A549 (cell line): ENCODE measurements around the gene STAT4. TPM values are rescaled to one million over a fixed set of nuclear protein-coding genes. Genes with fewer than 3 reads are reported as not detected.
A peak's percentile ranks its signal among the peaks of the same experiment; 100 is the strongest.

Experiments used
- ATAC-seq, 2 experiments: fragments of 200-7000 bp in 1 of 2; fragments of >200 bp in 1 of 2; cut with Nextera tagmentation in 1 of 2; cut with Tn5 transposase in 1 of 2; 3 replicates each; pipeline versions ENCODE4 v1.8.0 to v1.9.1; 2018 to 2020; ENCODE audit warnings: mild to moderate bottlenecking in 1 of 2, moderate library complexity in 1 of 2
- CTCF ChIA-PET: fragments of 300-600 bp; sonication (Branson Sonifier 250); formaldehyde crosslinking; extraction: SDS; loops from one replicate; lab custom pipeline; 2021; ENCODE audit warnings: antibody characterized with exemption, inconsistent platforms; lab: Yijun Ruan, JAX
- POLR2A ChIA-PET: fragments of 350-600 bp; formaldehyde crosslinking; extraction: SDS; loops from one replicate; lab custom pipeline; 2021; ENCODE audit warnings: antibody characterized with exemption, inconsistent platforms; lab: Yijun Ruan, JAX
- DNase-seq, 2 experiments: peaks; one replicate each; pipeline versions ENCODE4 v3.0.0 to v3.0.0-alpha.2; 2011 to 2016; ENCODE audit warnings: low read depth in 1 of 2, low spot score in 1 of 2
- FAIRE-seq: peaks from 2 replicates; lab custom pipeline; 2011; peaks lifted over from hg19 to GRCh38; lab: Jason Lieb, UNC
- H3K27ac ChIP-seq, 2 experiments: fragments of >200 bp; sonication (Bioruptor Twin); formaldehyde crosslinking; 3 replicates each; pipeline ENCODE4 v1.5.1; 2016 to 2017
- H3K4me1 ChIP-seq: fragments of >200 bp; sonication (Bioruptor Twin); formaldehyde crosslinking; 3 replicates; pipeline ENCODE4 v1.6.1; 2016
- H3K4me2 ChIP-seq: fragments of >200 bp; sonication (Bioruptor Twin); formaldehyde crosslinking; 3 replicates; pipeline ENCODE4 v1.6.1; 2016
- H3K4me3 ChIP-seq: fragments of >200 bp; sonication (Bioruptor Twin); formaldehyde crosslinking; 3 replicates; pipeline ENCODE4 v1.5.1; 2016
- H3K9me3 ChIP-seq: fragments of >200 bp; sonication (Bioruptor Twin); formaldehyde crosslinking; 3 replicates; pipeline ENCODE4 v1.6.1; 2016
- CHD2 ChIP-seq: fragments of 150-350 bp; IDR thresholded peaks from 2 replicates; pipeline ENCODE4 v1.6.1; 2014; ENCODE audit warnings: low read length; ENCODE audit not compliant: partially characterized antibody
- EP300 ChIP-seq, 2 experiments: fragments of >200 bp; sonication (Bioruptor Twin); formaldehyde crosslinking; IDR thresholded peaks; 2 replicates in 1 of 2; 3 replicates in 1 of 2; pipeline ENCODE4 v1.6.1; 2016 to 2017
- HDAC2 ChIP-seq: fragments of 200-600 bp; sonication (generic); IDR thresholded peaks from 2 replicates; pipeline ENCODE4 v1.6.1; 2016
- HOXB5 ChIP-seq: fragments of 250-450 bp; sonication (Bioruptor Pico); IDR thresholded peaks from 2 replicates; pipeline ENCODE4 v1.5.0; 2020; ENCODE audit warnings: mild to moderate bottlenecking, moderate library complexity
- JUN ChIP-seq, 2 experiments: fragments of >200 bp; sonication (Bioruptor Twin); formaldehyde crosslinking; IDR thresholded peaks; 2 replicates in 1 of 2; 3 replicates in 1 of 2; pipeline ENCODE4 v1.6.1; 2016 to 2017
- MAFK ChIP-seq: fragments of 450-650 bp; IDR thresholded peaks from 2 replicates; pipeline ENCODE4 v1.6.1; 2014; ENCODE audit not compliant: partially characterized antibody
- NFE2L2 ChIP-seq: fragments of 150-350 bp; conservative IDR thresholded peaks from 2 replicates; pipeline ENCODE4 v1.6.1; 2014; ENCODE audit warnings: low read length
- PHF8 ChIP-seq: fragments of 200-600 bp; sonication (generic); IDR thresholded peaks from 2 replicates; pipeline ENCODE4 v1.6.1; 2016; ENCODE audit warnings: low read depth, mild to moderate bottlenecking, antibody characterized with exemption, moderate library complexity, borderline replicate concordance
- POLR2AphosphoS2 ChIP-seq: conservative IDR thresholded peaks from 2 replicates; pipeline ENCODE4 v1.6.1; 2012; ENCODE audit warnings: low read length, improper control_type of control experiment, inconsistent platforms
- RAD21 ChIP-seq, 2 experiments: fragments of >200 bp in 1 of 2; sonication (Bioruptor Twin) in 1 of 2; formaldehyde crosslinking in 1 of 2; IDR thresholded peaks in 1 of 2; conservative IDR thresholded peaks in 1 of 2; 2 replicates in 1 of 2; 3 replicates in 1 of 2; pipeline ENCODE4 v1.6.1; 2012 to 2018; ENCODE audit warnings: inconsistent platforms in 1 of 2
- RARB ChIP-seq: fragments of 250-450 bp; sonication (Bioruptor Pico); IDR thresholded peaks from 2 replicates; pipeline ENCODE4 v1.8.0; 2021; ENCODE audit warnings: mild to moderate bottlenecking, moderate library complexity
- RFX5 ChIP-seq: fragments of 450-650 bp; IDR thresholded peaks from 2 replicates; pipeline ENCODE4 v1.7.1; 2014; ENCODE audit warnings: antibody characterized with exemption, mild to moderate bottlenecking, moderate library complexity
- RNF2 ChIP-seq: fragments of 200-600 bp; sonication (generic); IDR thresholded peaks from 2 replicates; pipeline ENCODE4 v1.6.1; 2016; ENCODE audit warnings: low read depth, mild to moderate bottlenecking, antibody characterized with exemption, moderate library complexity, borderline replicate concordance
- SREBF2 ChIP-seq: fragments of 450-650 bp; IDR thresholded peaks from 2 replicates; pipeline ENCODE4 v1.6.1; 2014; ENCODE audit warnings: mild to moderate bottlenecking, moderate library complexity
- ZC3H11A ChIP-seq: fragments of 450-650 bp; IDR thresholded peaks from 2 replicates; pipeline ENCODE4 v1.6.1; 2014; ENCODE audit warnings: antibody characterized with exemption, mild to moderate bottlenecking
- ZFP36 ChIP-seq: fragments of 450-650 bp; IDR thresholded peaks from 2 replicates; pipeline ENCODE4 v1.6.1; 2014; ENCODE audit warnings: borderline replicate concordance; ENCODE audit not compliant: partially characterized antibody
- ZSCAN20 ChIP-seq: fragments of 250-450 bp; sonication (Bioruptor Pico); IDR thresholded peaks from 2 replicates; pipeline ENCODE4 v1.8.0; 2022; ENCODE audit warnings: mild to moderate bottlenecking, moderate library complexity
- WGBS: methylation state at CpG from one replicate; pipeline ENCODE4 v1.1.6; 2017; ENCODE audit errors: missing lambda C conversion rate; 5-methylcytosine and 5-hydroxymethylcytosine counted together
- polyA plus RNA-seq, 4 experiments: library from polyadenylated mRNA; depleted of rRNA in 3 of 4; stranded (reverse); fragments of >200 nt; fragmentation: RNase III in 1 of 4; extraction: RNeasy Plus Mini Kit Qiagen cat#74134 plus additional on column Dnase treatment in 1 of 4; gene quantifications; 2 replicates in 3 of 4; 3 replicates in 1 of 4; pipeline ENCODE4 v1.2.3, GENCODE V29; 2011 to 2017
- TF ChIP-seq, protein P1 (sequence below): fragments of 200-600 bp; sonication (generic); IDR thresholded peaks from 2 replicates; pipeline ENCODE4 v1.6.1; 2016; ENCODE audit warnings: antibody characterized with exemption, mild to moderate bottlenecking, moderate library complexity
- TF ChIP-seq, protein P2 (sequence below): IDR thresholded peaks from 2 replicates; pipeline ENCODE4 v1.6.1; 2012
- TF ChIP-seq, protein P3 (sequence below): fragments of 150-350 bp; IDR thresholded peaks from 2 replicates; pipeline ENCODE4 v1.6.1; 2014; ENCODE audit warnings: low read depth, mild to moderate bottlenecking, low read length

The STAT4 gene
- polyA plus RNA-seq, 2 of the 4 experiments (the other 2 are of a cell fraction): 11.6 to 34.4 TPM

DNA sequence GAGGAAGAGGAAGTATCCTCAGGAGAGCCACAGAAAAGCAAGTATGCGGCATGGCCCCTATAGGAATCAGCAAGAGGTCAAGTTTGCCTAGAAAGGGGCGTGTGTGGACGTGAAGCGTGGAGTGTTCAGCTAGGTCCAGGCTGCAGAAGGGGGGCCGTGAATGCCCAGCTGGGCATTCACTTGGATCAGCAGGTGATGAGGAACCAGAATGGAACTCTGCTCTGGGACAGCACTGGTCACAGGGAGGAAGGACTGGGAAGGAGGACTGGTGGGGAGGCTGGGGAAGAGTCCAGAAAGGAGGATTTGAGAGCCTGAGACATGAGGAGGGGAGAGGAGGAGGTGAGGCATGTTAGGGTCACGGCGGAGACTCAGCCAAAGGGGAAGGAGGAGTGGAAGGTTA, 156.6 kb downstream of the STAT4 start:
- Histone ChIP-seq H3K27ac (no peak overlapping the region), H3K9me3 (no peaks in the 10 kb centered on the region), H3K4me3 (no peak overlapping the region), H3K4me1 (no peaks in the 10 kb centered on the region), H3K4me2 (no peak overlapping the region)
- no peak for DNase-seq
- ChIA-PET CTCF (interaction anchor here (0.8 to 1.5 kb wide), 3 partner anchors 10 to 161 kb away, joined by 3 to 4 read pairs (median 4); no protein-coding TSS in a partner anchor), POLR2A (no interaction called here)
- FAIRE-seq: no peak
- no peak for ATAC-seq
- no peak for TF ChIP-seq ZFP36
- no peak for TF ChIP-seq ZC3H11A
- no peak for TF ChIP-seq ZSCAN20
- no peak for TF ChIP-seq CHD2
- TF ChIP-seq JUN (IDR thresholded peaks at IDR 0.05): no peak
- no peak for TF ChIP-seq RAD21 (conservative IDR thresholded peaks at IDR 0.05 in 1 of 2, IDR thresholded peaks at IDR 0.05 in 1 of 2)
- no peak for TF ChIP-seq RNF2
- no peak for TF ChIP-seq PHF8
- TF ChIP-seq SREBF2: no peak
- TF ChIP-seq, protein P1, sequence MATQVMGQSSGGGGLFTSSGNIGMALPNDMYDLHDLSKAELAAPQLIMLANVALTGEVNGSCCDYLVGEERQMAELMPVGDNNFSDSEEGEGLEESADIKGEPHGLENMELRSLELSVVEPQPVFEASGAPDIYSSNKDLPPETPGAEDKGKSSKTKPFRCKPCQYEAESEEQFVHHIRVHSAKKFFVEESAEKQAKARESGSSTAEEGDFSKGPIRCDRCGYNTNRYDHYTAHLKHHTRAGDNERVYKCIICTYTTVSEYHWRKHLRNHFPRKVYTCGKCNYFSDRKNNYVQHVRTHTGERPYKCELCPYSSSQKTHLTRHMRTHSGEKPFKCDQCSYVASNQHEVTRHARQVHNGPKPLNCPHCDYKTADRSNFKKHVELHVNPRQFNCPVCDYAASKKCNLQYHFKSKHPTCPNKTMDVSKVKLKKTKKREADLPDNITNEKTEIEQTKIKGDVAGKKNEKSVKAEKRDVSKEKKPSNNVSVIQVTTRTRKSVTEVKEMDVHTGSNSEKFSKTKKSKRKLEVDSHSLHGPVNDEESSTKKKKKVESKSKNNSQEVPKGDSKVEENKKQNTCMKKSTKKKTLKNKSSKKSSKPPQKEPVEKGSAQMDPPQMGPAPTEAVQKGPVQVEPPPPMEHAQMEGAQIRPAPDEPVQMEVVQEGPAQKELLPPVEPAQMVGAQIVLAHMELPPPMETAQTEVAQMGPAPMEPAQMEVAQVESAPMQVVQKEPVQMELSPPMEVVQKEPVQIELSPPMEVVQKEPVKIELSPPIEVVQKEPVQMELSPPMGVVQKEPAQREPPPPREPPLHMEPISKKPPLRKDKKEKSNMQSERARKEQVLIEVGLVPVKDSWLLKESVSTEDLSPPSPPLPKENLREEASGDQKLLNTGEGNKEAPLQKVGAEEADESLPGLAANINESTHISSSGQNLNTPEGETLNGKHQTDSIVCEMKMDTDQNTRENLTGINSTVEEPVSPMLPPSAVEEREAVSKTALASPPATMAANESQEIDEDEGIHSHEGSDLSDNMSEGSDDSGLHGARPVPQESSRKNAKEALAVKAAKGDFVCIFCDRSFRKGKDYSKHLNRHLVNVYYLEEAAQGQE: no peak
- TF ChIP-seq HOXB5 (CRISPR knock-in tag): no peak
- TF ChIP-seq, protein P2, sequence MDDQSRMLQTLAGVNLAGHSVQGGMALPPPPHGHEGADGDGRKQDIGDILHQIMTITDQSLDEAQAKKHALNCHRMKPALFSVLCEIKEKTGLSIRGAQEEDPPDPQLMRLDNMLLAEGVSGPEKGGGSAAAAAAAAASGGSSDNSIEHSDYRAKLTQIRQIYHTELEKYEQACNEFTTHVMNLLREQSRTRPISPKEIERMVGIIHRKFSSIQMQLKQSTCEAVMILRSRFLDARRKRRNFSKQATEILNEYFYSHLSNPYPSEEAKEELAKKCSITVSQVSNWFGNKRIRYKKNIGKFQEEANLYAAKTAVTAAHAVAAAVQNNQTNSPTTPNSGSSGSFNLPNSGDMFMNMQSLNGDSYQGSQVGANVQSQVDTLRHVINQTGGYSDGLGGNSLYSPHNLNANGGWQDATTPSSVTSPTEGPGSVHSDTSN: no peak
- 93% methylated on average over 7 of the region's 7 CpGs for WGBS

DNA sequence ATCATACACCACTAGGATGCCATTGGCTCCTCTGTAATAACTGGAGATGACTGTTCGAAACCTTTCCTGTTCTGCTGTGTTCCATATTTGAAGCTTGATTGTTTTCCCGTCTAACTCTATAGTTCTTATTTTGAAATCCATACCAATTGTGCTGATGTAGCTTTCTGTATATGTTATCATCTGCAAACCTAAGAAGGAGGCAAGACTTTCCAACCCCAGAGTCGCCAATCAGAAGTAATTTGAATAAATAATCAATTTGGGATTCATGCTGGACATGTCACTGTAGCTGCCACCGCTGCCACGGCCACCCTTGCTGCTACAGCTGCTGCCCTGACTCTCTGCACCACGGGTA, 157.5 kb downstream of the STAT4 start:
- Histone ChIP-seq H3K4me3 (no peak overlapping the region), H3K9me3 (no peaks in the 10 kb centered on the region)
- TF ChIP-seq EP300 (IDR thresholded peaks at IDR 0.05) (no peak), MAFK (peak; percentile 56)
- TF ChIP-seq, all 56 proteins: peak for 1
- H3K27ac ChIP-seq: no peak overlapping the region
- ATAC-seq (no peak), FAIRE-seq (no peak), DNase-seq (no peak)
- H3K4me1 ChIP-seq: no peaks in the 10 kb centered on the region
- 93% methylated on average over 6 of the region's 6 CpGs for WGBS
- no peak overlapping the region for H3K4me2 ChIP-seq
- ChIA-PET CTCF (interaction anchor here (1.3 to 1.5 kb wide), 2 partner anchors 29 to 162 kb away, joined by 4 read pairs; no protein-coding TSS in a partner anchor), POLR2A (no interaction called here)

DNA sequence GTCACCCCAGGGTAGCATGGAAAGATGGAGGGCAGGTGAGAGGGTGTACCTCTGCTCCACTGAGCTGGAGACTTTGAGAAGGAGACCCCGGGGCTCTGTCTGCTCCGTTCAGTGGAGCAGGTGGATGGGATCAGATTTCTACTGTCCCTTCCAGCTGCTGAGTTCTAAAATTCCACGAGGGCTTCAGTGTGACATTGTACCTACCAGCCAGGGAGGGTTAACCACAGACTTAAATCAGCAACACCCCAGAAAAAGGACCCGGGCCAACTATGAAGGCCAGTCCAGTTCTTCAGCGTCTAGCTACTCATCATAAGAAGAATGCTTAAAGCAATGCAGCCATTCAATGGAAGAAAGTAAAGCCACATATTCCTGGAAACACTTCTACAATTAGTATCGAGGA, 160.7 kb downstream of the STAT4 start:
- no peak for TF ChIP-seq RFX5
- TF ChIP-seq, protein P3, sequence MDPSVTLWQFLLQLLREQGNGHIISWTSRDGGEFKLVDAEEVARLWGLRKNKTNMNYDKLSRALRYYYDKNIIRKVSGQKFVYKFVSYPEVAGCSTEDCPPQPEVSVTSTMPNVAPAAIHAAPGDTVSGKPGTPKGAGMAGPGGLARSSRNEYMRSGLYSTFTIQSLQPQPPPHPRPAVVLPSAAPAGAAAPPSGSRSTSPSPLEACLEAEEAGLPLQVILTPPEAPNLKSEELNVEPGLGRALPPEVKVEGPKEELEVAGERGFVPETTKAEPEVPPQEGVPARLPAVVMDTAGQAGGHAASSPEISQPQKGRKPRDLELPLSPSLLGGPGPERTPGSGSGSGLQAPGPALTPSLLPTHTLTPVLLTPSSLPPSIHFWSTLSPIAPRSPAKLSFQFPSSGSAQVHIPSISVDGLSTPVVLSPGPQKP: no peak
- TF ChIP-seq, protein P1: no peak
- TF ChIP-seq NFE2L2: no peak
- no peak for TF ChIP-seq POLR2AphosphoS2
- no peak for TF ChIP-seq HDAC2
- TF ChIP-seq RNF2: no peak
- TF ChIP-seq MAFK: no peak
- TF ChIP-seq RARB (CRISPR knock-in tag): no peak
- WGBS: 94% methylated on average over 6 of the region's 6 CpGs
- Histone ChIP-seq H3K4me2 (no peak overlapping the region), H3K27ac (no peak overlapping the region), H3K9me3 (no peaks in the 10 kb centered on the region), H3K4me1 (no peaks in the 10 kb centered on the region), H3K4me3 (no peak overlapping the region)
- DNase-seq (no peak), ATAC-seq (no peak), FAIRE-seq (no peak)
- CTCF ChIA-PET: interaction anchor here (1.3 to 1.5 kb wide), 3 partner anchors 13 to 209 kb away, joined by 3 to 4 read pairs (median 4); no protein-coding TSS in a partner anchor
- POLR2A ChIA-PET: no interaction called here
